Measurements from ENCODE around the gene GSTA3.
"Not testable (repeated sequence)": the region's sequence is repeated elsewhere in the genome, so short reads cannot be mapped to it uniquely, and the experiment has no call there.

GSTA3 gene

GRCh38 chr6:52910091-52910490, 593 bp upstream of the GSTA3 start:
- DNase-seq: no peak

DNA sequence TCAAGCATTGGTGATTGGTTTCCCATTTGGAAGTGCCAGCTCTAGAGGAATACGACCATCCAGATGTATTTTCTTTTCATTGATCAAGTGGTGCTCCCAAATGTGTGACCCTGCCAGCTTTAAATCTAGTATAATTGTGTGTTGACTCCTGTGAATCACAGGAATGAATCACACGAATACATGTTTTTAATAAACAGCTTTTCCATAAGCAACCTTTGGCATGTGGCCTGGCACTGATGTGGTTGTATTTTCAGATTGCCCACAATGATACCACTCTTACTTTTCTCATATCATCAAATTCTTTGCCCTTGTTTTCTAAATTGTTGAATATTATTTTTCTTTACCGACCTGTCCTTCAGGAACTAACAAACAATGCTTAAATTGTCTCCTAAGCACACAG, 367 bp downstream of the GSTA3 start:
- no peak for DNase-seq

- DNase-seq: no peak
Observed at GRCh38 chr6:52908526-52908925, 972 bp downstream of the GSTA3 start.

GRCh38 chr6:52904562-52905279, 4.8 kb downstream of the GSTA3 start:
- DNase-seq: no peak

DNA sequence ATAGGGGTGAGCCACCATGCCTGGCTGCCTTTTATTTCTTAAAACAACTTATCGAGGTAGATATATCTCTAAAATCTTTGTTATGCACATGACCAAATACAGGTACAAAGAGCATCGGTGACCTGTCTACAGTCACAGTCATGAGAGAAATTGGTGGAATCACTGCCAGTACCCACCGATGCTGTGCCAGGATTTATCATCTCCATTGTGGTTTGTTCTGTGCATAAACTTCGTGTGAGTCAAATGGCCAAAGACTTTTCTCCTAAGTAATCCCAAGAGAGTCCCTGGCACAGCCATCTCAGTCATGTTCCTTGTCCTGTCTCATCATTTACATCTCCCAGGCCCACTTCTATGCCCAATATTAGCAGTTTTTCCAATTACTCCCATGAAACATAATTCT, 9.0 kb downstream of the GSTA3 start:
- no peak for DNase-seq

GRCh38 chr6:52895790-52896189, 13.7 kb downstream of the GSTA3 start:
- DNase-seq: not testable (repeated sequence)

DNA sequence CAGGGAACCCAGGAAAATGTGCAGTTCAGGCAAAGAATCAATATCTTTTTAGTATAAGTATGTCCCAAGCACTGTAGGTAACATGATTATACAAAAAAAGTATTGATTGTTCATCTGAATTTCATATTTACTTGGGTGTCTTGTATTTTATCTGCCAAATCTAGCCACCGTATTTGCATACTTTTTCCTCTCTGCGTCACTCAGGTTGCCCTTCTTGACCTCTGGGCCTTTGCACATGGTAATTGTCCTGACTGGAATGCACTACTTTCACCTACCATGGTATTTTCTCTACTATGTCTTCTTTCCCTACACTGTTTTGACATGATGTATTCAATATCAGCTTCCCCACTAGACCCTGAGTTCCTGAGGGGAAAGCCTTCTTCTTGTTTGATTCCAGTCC, 15.2 kb downstream of the GSTA3 start:
- no peak for DNase-seq

- DNase-seq: no peak
Observed at GRCh38 chr6:52893803-52894202, 15.7 kb downstream of the GSTA3 start.

DNA sequence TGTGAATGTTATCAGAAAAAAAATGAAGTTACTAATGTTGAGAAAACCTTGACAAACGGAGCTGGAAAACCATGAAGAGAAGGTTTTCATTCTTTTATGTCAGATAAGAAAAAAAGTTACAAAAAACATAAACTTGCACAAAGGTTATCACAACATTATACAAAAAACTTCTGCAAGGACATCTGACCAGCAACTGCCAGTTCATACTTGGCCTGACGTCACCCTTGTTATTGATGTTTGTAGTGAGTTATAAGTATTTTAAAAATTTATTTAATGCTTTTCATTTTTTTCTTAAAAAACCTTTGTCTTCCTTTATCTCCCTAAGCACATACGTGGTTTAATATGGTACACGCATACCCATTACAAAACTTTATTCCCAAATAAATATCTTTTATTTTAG, 16.3 kb downstream of the GSTA3 start:
- DNase-seq: no peak

GRCh38 chr6:52890018-52890417, 19.5 kb downstream of the GSTA3 start:
- DNase-seq: no peak

DNA sequence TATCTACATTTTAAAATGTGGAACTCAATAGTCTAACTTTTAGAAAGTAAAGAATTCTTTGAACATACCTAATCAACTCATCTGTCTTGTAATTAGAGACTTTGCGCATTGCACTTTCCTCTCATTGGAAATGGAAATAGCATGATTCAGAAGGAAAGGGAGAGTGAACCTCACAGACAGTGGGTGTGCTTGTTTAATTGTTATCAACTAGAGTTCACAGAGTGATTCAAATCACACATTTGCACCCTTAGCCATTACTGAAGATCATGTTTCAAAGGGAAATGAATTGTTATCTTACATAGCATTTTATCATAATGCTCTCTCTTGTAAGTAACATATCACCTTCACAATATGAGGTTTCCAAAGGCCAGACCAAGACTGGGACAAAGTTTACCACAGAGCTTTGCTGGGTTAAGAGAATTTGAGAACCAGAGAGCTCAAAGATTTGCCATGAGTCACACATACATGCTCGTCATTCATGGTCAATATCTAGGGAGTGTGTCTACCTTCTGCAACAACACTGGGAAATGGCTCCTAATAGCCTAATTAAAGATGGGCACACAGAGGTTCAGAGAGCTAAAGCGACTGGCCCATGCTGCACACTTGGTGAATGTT, 21.5 kb downstream of the GSTA3 start:
- DNase-seq: no peak

GRCh38 chr6:52881996-52882841, 27.3 kb downstream of the GSTA3 start:
- DNase-seq: peak; percentile 19

DNA sequence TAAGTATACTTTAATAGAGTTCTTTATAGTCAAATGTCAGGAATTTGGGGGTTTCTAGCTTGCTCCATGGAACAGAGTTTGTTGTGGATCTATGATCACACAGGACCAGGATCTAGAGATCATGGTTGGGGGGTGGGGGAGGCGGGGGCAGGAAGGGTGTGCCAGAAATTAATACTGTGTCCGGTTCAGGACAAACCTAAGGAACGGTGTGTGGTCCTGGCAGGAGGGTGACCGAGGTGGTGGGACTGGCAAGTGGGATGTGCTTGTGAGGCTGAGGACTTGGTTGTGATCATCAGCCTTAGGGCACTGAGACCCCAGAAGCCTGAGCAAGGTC, 27.9 kb downstream of the GSTA3 start:
- no peak for DNase-seq

- no peak for DNase-seq
Observed at GRCh38 chr6:52877786-52878185, 31.7 kb downstream of the GSTA3 start.

DNA sequence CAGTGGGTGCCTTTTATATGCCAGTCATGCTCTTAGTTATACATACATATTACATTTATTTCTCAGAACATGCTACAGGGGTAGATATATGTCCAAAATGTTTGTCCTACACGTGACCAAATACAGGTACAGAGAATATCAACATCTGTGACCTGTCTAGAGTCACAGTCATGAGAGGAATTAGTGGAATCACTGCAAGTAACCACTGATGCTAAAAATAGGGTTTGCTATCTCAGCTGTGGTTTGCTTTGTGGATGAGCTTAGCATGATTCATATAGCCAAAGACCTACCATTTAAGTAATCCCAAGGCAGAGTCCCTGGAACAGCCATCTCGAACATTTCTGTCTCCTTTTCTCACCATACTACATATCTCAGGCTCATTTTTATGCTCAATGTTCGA, 32.3 kb downstream of the GSTA3 start:
- DNase-seq: no peak

DNA sequence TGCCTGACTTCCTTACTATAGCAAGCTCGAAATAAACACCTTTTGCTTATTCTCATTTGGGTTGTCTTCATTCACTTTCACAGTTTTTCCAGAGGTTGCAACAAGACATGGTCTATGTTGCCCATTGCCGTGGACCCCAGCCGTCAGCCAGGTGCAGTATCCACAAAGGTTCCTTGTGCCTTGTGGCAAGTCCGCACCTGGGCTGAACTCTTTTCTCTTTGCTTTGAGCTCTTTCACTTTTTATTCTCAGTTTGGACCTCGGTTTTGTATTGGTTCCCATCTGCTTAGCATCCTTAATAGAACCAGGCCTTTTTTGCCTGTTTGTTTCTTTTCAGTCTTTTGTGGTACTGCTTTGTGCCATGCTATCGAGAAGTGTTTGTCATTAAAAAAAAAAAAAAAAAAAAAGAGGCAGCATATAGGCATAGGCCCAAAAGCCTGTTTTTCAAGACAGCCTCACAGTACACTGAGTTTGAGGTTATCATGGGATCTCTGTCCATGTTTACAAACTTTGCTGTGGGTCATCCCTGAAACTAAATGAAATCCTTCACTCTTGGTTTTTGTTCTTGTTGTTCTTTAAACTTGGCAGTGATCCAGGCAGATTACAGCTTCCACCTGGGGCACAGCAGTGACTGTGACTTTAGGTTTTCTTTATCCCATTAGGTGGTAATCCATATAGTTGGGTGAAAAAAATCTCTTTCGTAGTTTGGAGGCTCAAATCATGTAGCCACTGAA, 33.3 kb downstream of the GSTA3 start:
- DNase-seq: no peak

GRCh38 chr6:52872031-52872430, 37.5 kb downstream of the GSTA3 start:
- DNase-seq: no peak

GRCh38 chr6:52871621-52872020, 37.9 kb downstream of the GSTA3 start:
- no peak for DNase-seq

GRCh38 chr6:52870335-52871091, 39.0 kb downstream of the GSTA3 start:
- not testable (repeated sequence) for DNase-seq

DNA sequence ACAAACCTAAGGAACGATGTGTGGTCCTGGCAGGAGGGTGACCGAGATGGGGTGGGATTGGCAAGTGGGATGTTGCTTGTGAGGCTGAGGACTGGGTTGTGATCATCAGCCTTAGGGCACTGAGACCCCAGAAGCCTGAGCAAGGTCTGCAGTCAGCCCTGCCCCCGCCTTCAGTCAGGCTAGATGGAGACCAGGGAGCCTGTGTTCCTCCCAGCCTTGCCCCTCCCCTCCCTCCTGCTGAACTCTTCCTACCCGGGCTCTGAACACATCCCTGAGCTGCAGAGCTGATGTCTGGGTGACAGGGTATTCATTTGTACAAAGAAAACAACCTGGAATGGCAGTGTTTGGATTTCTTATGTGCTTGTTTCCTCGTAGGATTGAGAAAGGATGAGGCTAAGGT, 40.6 kb downstream of the GSTA3 start:
- DNase-seq: not testable (repeated sequence)

DNA sequence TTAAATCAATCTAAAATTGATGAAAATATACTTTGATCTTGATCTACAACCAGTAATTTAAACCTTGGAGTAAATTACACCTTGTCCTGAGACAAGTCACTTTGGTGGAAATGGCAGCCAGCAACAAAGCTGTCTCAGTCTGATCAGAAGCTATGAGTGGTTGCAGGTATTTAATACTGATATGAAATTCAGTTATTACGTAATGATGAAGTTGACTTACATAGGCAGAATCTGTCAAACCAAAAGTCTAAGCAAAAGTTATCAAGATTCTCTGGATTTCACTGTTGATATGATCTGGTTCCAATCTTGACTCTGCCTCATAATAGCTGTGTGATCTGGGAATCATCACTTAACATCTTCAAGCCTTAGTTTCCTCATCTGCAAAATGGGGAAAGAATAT, 41.3 kb downstream of the GSTA3 start:
- DNase-seq: no peak

- DNase-seq: not testable (repeated sequence)
Observed at GRCh38 chr6:52861151-52861550, 48.3 kb downstream of the GSTA3 start.

GRCh38 chr6:52858416-52858815, 51.1 kb downstream of the GSTA3 start:
- no peak for DNase-seq
